Smooth muscle cell (in vitro differentiated cells): ENCODE results near the gene ATP6V0A1. TPM values are rescaled to one million over a fixed set of nuclear protein-coding genes. Genes with fewer than 3 reads are reported as not detected.
A peak's percentile ranks its signal among the peaks of the same experiment; 100 is the strongest.

ENCODE experiments used
- DNase-seq: peaks from one replicate; lab custom pipeline; 2025; ENCODE audit not compliant: unreplicated experiment; lab: John Stamatoyannopoulos, UW
- H2AFZ ChIP-seq: fragments of 200-600 bp; sonication (generic); 2 replicates; pipeline ENCODE4 v1.6.0; 2016; ENCODE audit warnings: antibody characterized with exemption, low read depth, mild to moderate bottlenecking
- H3F3A ChIP-seq: fragments of 200-600 bp; sonication (generic); 2 replicates; pipeline ENCODE4 v1.6.0; 2017; ENCODE audit warnings: antibody characterized with exemption, low read depth
- H3K27ac ChIP-seq: fragments of 200-600 bp; sonication (generic); 2 replicates; pipeline ENCODE4 v1.5.1; 2016; ENCODE audit warnings: low read depth, mild to moderate bottlenecking
- H3K27me3 ChIP-seq: fragments of 200-600 bp; sonication (generic); 2 replicates; pipeline ENCODE4 v1.6.1; 2016; ENCODE audit warnings: low read depth, mild to moderate bottlenecking
- H3K36me3 ChIP-seq: fragments of 200-600 bp; sonication (generic); 2 replicates; pipeline ENCODE4 v1.5.1; 2016; ENCODE audit warnings: low read depth
- H3K4me1 ChIP-seq: fragments of 200-600 bp; sonication (generic); 2 replicates; pipeline ENCODE4 v1.5.1; 2016; ENCODE audit warnings: low read depth
- H3K4me2 ChIP-seq: fragments of 200-600 bp; sonication (generic); 2 replicates; pipeline ENCODE4 v1.6.0; 2016; ENCODE audit warnings: mild to moderate bottlenecking
- H3K4me3 ChIP-seq: fragments of 200-600 bp; sonication (generic); 2 replicates; pipeline ENCODE4 v1.5.1; 2016; ENCODE audit warnings: mild to moderate bottlenecking
- H3K79me2 ChIP-seq: fragments of 200-600 bp; sonication (generic); 2 replicates; pipeline ENCODE4 v1.6.0; 2016; ENCODE audit warnings: low read depth, mild to moderate bottlenecking
- H3K9ac ChIP-seq: fragments of 200-600 bp; sonication (generic); 2 replicates; pipeline ENCODE4 v1.6.0; 2016; ENCODE audit warnings: low read depth
- H3K9me3 ChIP-seq: fragments of 200-600 bp; sonication (generic); replicated peaks from 2 replicates; pipeline ENCODE4 v1.5.1; 2016; ENCODE audit warnings: low read depth
- H4K20me1 ChIP-seq: fragments of 200-600 bp; sonication (generic); 2 replicates; pipeline ENCODE4 v1.6.0; 2016; ENCODE audit warnings: low read depth
- WGBS: methylation state at CpG from one replicate; pipeline ENCODE4 v1.1.7; 2016; ENCODE audit warnings: low lambda C conversion rate; 5-methylcytosine and 5-hydroxymethylcytosine counted together
- polyA plus RNA-seq: library from polyadenylated mRNA; unstranded; fragments of >200 nt; fragmentation: Nextera tagmentation; extraction: Ambion mirVana; gene quantifications from 2 replicates; pipeline ENCODE4 v1.2.1, GENCODE V29; 2016
- total RNA-seq: library from RNA; depleted of rRNA; stranded (reverse); fragments of >200 nt; gene quantifications from 2 replicates; pipeline ENCODE4 v1.2.3, GENCODE V29; 2014
- TF ChIP-seq, protein P1 (sequence below): fragments of 200-600 bp; sonication (generic); IDR thresholded peaks from 2 replicates; pipeline ENCODE4 v1.5.1; 2017; ENCODE audit warnings: borderline replicate concordance, mild to moderate bottlenecking, antibody characterized with exemption; ENCODE audit not compliant: insufficient read depth, poor library complexity, severe bottlenecking

ATP6V0A1 gene
- total and polyA plus RNA-seq, 2 experiments from 2014 or later: 27.3 to 54.7 TPM

DNA sequence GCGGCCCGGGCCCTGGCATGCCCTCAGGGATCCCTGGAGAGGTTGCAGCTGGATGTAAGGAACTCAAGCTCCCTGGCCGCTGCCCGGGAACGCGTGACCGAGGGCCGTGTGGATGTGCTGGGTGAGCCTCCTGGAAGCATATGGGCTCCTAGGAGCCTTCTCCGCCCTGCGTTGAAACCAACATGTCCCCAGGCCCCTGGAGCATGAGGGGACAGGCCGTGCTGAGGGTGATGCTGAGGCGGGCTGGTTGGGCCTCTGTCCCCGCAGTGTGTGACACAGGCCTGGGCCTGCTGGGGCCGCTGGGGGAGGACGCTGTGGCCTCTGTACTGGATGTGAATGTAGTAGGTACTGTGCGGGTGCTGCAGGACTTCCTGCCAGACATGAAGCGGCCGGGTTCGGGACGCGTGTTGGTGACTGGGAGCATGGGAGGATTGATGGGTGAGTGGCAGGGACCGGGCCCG lies 88.4 kb downstream of the ATP6V0A1 start:
- Histone ChIP-seq H3K4me1 (peaks cover 5% of the 10 kb centered on the region), H3K4me3 (no peak overlapping the region), H4K20me1 (peaks cover 6% of the 10 kb centered on the region), H2AFZ (no peak overlapping the region), H3F3A (peaks cover 5% of the 10 kb centered on the region), H3K9ac (no peak overlapping the region), H3K27ac (no peak overlapping the region), H3K79me2 (no peaks in the 10 kb centered on the region), H3K4me2 (no peak overlapping the region), H3K36me3 (no peaks in the 10 kb centered on the region), H3K9me3 (no peaks in the 10 kb centered on the region), H3K27me3 (no peaks in the 10 kb centered on the region)
- 93% methylated on average over 23 of the region's 23 CpGs for WGBS
- no peak for DNase-seq
- TF ChIP-seq, protein P1, sequence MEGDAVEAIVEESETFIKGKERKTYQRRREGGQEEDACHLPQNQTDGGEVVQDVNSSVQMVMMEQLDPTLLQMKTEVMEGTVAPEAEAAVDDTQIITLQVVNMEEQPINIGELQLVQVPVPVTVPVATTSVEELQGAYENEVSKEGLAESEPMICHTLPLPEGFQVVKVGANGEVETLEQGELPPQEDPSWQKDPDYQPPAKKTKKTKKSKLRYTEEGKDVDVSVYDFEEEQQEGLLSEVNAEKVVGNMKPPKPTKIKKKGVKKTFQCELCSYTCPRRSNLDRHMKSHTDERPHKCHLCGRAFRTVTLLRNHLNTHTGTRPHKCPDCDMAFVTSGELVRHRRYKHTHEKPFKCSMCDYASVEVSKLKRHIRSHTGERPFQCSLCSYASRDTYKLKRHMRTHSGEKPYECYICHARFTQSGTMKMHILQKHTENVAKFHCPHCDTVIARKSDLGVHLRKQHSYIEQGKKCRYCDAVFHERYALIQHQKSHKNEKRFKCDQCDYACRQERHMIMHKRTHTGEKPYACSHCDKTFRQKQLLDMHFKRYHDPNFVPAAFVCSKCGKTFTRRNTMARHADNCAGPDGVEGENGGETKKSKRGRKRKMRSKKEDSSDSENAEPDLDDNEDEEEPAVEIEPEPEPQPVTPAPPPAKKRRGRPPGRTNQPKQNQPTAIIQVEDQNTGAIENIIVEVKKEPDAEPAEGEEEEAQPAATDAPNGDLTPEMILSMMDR: no peak

- Histone ChIP-seq H3K27me3 (no peaks in the 10 kb centered on the region), H3F3A (peaks cover 5% of the 10 kb centered on the region), H3K79me2 (no peaks in the 10 kb centered on the region), H4K20me1 (peaks cover 6% of the 10 kb centered on the region), H3K4me2 (no peak overlapping the region), H3K27ac (no peak overlapping the region), H3K4me1 (peaks cover 5% of the 10 kb centered on the region), H2AFZ (no peak overlapping the region), H3K36me3 (no peaks in the 10 kb centered on the region), H3K4me3 (no peak overlapping the region), H3K9ac (no peak overlapping the region), H3K9me3 (no peaks in the 10 kb centered on the region)
- TF ChIP-seq, protein P1: no peak
- no peak for DNase-seq
- WGBS: 95% methylated on average over 14 of the region's 14 CpGs
Measured at GRCh38 chr17:42547698-42548069, 89.0 kb downstream of the ATP6V0A1 start.

DNA sequence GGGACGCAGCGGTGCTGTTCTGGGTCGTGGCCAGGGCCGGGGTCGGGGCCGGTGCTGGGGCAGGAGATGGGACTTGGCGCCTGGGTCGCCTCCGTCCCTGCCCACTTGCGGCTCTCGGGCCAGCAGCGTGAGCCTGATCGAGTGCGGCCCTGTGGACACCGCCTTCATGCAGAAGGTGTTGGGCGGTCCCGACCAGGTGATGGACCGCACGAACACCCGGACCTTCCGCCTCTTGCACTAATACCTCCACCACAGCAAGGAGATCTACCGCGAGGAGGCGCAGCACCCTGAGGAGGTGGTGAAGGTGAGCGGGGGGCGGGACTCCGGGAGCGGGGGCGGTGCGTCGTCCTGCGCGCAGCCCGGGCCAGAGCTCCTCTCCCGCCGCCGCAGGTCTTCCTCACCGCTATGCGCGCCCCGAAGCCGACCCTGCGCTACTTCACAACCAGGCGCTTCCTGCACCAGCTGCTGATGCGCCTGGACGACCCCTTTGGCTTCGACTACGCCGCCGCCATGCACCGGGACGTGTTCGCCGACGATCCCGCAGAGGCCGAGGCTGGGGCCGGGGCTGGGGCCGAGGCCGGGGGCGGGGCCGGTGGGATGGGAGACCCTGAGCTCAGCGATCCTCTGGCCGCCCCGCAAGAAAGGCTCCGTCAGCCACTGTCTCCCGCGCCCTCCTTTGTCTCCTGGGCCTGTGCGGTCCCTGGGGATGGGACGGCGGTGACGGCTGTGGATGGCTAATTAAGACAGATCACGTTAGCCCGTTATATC lies 89.6 kb downstream of the ATP6V0A1 start:
- WGBS: 11% methylated on average over 61 of the region's 74 CpGs
- Histone ChIP-seq H2AFZ (no peak overlapping the region), H4K20me1 (peaks cover 6% of the 10 kb centered on the region), H3F3A (peaks cover 5% of the 10 kb centered on the region), H3K9ac (no peak overlapping the region), H3K4me3 (peak overlapping the region; percentile 53), H3K36me3 (no peaks in the 10 kb centered on the region), H3K27me3 (no peaks in the 10 kb centered on the region), H3K4me1 (peaks cover 5% of the 10 kb centered on the region), H3K27ac (no peak overlapping the region), H3K79me2 (no peaks in the 10 kb centered on the region), H3K4me2 (peak overlapping the region; percentile 88), H3K9me3 (no peaks in the 10 kb centered on the region)
- TF ChIP-seq, protein P1: peak; percentile 37
- no peak for DNase-seq
